Cardiac septum (tissue), 1 donor: ENCODE measurements around the gene BMPR1A. TPM values are rescaled to one million over a fixed set of nuclear protein-coding genes. Genes with fewer than 3 reads are reported as not detected.
"Not testable (repeated sequence)": the region's sequence is repeated elsewhere in the genome, so short reads cannot be mapped to it uniquely, and the experiment has no call there.

Source experiments
- DNase-seq: peaks from one replicate; pipeline ENCODE4 v3.0.0-alpha.2; 2020; ENCODE audit warnings: low spot score
- intact Hi-C: fragments of 100-400 bp; cut with DNase I; formaldehyde crosslinking; loops from one replicate; pipeline ENCODE4 v1.14.0; 2022
- total RNA-seq: library from RNA; stranded (reverse); fragmentation: NEBNext Ultra II Directional; extraction: Animal tissue kit (Norgen Biotek cat#: 25700); gene quantifications from one replicate; pipeline ENCODE4 v1.2.1, GENCODE V29; 2021
- donor health status: DM: no; HTN: no; CAD: no.

Gene BMPR1A
- total RNA-seq, 1 donor from 2014 or later = 60.0 TPM

DNA sequence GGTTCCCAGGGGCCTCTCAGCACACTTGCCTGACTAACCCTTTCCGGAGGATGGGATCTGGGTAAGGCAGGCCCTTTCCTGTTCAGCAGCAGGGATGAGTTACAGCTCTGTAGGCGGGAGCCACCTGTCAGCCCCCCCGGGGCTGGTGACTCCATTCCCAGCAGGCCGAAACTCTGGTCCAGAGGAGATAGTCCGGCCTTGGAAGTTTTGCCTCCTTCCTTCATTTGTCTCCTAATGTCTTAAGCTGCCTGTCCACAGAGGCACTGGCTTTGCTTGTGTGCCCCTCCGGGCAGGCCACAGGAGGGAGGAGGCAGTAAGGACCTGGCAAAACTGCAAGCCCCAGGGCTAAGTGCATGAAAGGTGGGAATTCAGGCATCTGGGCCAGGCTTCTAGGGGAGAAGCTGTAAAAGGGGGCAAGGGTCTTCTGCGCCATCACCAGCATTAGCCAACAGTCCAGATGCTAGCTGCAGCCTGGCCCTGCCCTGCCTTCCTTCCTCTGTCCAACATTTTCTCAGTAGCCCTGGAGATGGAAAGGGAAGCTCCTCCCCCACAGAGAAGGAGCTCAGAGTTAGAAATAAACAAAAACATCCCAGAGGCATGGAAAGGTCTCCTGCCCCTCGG, 213.1 kb downstream of the BMPR1A start:
- intact Hi-C loops = loop anchor here (2.0 kb wide), 1 partner anchor 125 kb away; the partner anchor contains the start of genes GLUD1 and SHLD2
- DNase-seq = peak; percentile 75

GRCh38 chr10:86970162-86970981, 214.0 kb downstream of the BMPR1A start:
- intact Hi-C loops = loop anchor here (2.0 kb wide), 1 partner anchor 124 kb away; the partner anchor contains the start of genes GLUD1 and SHLD2
- peak; percentile 85 for DNase-seq

GRCh38 chr10:86970982-86971231, 214.5 kb downstream of the BMPR1A start:
- no peak for DNase-seq
- intact Hi-C loops = loop anchor here (2.0 kb wide), 1 partner anchor 124 kb away; the partner anchor contains the start of genes GLUD1 and SHLD2

GRCh38 chr10:86971232-86971991, 215.0 kb downstream of the BMPR1A start:
- peak; percentile 89 for DNase-seq
- intact Hi-C loops = loop anchor here (2.0 kb wide), 1 partner anchor 123 kb away; the partner anchor contains the start of genes GLUD1 and SHLD2

DNA sequence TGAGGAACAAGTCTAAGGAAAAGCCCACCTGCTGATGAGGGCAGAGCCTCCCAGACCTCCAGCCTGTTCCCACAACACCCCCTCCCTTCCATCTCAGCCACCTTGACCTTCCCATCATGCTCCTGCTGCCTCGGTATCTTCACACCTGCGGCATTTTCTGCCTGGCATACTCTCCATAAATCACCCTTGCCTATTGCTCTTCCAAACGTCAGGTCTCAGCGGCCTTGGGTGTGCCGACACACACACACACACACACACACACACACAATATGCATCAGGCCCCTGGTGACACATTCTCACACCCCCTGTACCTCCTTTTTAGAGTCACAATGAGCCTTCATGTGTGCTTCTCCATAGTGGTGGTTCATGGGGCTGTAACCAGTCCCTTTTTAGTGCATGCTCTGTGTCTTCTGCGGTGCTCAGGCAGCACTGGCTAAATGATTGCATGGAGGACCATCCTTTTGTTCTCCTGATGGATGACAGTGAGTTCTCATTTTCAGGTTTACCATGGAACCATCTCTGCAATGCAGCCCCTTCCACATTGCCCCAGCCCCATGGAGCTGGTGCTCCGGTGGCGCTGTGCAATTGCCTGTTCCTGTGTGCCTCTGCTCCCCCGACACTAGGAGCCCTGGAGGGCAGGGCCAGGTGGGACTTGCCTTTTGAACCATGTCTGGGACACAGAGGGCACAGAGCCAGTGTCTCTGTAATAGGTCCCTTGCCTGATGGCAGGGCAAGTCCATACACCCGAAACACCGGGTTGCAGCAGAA, 216.4 kb downstream of the BMPR1A start:
- DNase-seq = peak; percentile 31
- intact Hi-C loops = no loop called here

GRCh38 chr10:86974484-86974883, 218.1 kb downstream of the BMPR1A start:
- no peak for DNase-seq
- intact Hi-C loops = no loop called here

- intact Hi-C loops = no loop called here
- DNase-seq = no peak
These were observed 220.1 kb downstream of the BMPR1A start for GRCh38 chr10:86976362-86977056.

DNA sequence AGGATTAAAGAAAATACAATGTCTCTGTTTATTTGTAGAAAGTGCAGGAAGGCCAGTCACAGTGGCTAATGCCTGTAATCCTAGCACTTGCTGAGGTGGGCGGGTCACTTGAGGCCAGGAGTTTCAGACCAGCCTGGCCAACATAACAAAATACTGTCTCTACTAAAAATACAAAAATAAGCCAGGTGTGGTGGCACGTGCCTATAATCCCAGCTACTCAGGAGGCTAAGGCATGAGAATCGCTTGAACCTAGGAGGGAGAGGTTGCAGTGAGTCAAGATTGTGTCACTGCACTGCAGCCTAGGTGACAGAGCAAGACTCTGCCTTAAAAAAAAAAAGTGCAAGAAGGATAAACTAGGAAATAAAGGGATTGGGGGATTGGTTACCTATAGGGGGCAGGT, 222.0 kb downstream of the BMPR1A start:
- intact Hi-C loops, DNase-seq: not testable (repeated sequence)

DNA sequence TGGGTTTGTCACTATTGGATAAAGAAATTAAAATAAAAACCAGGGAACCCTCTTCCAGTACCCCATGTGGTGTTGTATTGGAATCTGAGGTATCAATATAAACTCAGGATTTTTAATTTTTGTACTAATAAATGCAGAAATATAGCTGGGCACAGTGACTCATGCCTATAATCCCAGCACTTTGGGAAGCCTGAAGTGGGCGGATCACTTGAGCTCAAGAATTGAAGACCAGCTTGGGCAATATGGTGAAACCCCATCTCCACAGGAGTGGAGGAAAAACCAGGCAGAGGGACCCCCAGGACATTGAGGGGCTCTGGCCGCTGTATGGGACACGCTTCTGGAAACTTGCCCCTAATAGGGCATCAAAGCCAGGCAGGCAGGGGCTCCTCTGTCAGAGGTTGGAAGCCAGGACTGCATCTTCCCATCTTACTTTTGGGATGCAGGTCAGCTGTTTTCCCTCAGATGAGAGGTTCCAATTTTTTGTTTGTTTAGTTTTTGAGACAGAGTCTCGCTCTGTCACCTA, 222.9 kb downstream of the BMPR1A start:
- intact Hi-C loops = no loop called here
- no peak for DNase-seq

DNA sequence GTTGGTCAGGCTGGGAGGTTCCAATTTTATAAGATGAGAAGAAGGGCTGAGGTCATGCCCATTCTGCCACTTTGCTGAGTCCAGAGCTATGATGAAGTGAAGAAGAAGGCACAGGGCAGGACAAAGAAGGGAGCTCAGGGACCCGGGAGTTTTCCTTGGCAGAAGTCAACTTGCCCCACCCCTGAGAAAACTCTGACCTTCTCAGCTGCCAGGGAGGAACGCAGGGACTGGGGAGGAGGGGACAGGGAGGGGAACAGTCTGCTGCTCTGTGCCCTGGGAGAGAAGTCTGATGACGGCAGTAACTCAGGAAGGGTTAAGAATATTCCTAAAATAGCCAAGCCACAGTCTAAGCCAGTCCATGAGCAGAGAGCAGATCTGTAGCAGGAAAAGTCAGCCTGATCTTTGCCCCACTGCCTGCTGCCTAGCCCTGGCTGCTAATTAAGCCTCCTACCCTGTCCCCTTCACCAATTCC, 223.6 kb downstream of the BMPR1A start:
- no peak for DNase-seq
- intact Hi-C loops = loop anchor here (10.0 kb wide), 1 partner anchor 65 kb away; no protein-coding TSS in a partner anchor

GRCh38 chr10:86981020-86981419, 224.6 kb downstream of the BMPR1A start:
- intact Hi-C loops = loop anchor here (10.0 kb wide), 1 partner anchor 64 kb away; no protein-coding TSS in a partner anchor
- not testable (repeated sequence) for DNase-seq

DNA sequence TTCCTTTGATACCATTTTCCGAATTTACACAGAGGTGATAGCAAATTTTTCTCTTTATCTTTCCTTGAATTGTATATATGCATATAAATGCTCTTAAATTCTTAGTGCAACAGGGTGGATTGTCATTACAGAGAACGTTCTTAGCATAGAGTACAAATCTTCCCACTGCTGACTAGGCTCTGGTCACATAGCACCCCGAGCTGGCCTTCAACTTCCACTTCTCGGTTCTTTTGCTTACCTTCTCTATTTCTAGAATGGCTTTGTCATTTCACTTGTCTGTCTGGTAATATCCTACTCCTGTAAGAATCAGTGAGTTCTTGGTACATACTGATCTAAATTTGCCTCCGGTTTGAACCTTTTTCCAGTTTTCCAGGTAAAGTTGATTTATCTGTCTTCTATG, 225.3 kb downstream of the BMPR1A start:
- intact Hi-C loops = loop anchor here (10.0 kb wide), 1 partner anchor 63 kb away; no protein-coding TSS in a partner anchor
- no peak for DNase-seq

Other genes starting within 250 kb of the BMPR1A start
- gene WAPL, start 234.8 kb upstream of the BMPR1A start, total RNA-seq = 24.0 TPM
- gene OPN4, start 102.1 kb upstream of the BMPR1A start, total RNA-seq = not detected
- gene LDB3, start 88.1 kb upstream of the BMPR1A start, total RNA-seq = 1,178 TPM
- 28.0 TPM for gene MMRN2, start 201.0 kb downstream of the BMPR1A start, total RNA-seq
- 9.3 TPM for gene SNCG, start 202.0 kb downstream of the BMPR1A start, total RNA-seq
- 33.0 TPM for gene ADIRF, start 211.9 kb downstream of the BMPR1A start, total RNA-seq